NCI-H146 treated with DMSO at 0.1 percent for 48 hours (cell line): Measurements from ENCODE around the gene ICAM2.
"Not testable (repeated sequence)": the region's sequence is repeated elsewhere in the genome, so short reads cannot be mapped to it uniquely, and the experiment has no call there.

Source experiments
- DNase-seq: peaks from one replicate; lab custom pipeline; 2025; ENCODE audit not compliant: unreplicated experiment; lab: John Stamatoyannopoulos, UW

Gene ICAM2

DNA sequence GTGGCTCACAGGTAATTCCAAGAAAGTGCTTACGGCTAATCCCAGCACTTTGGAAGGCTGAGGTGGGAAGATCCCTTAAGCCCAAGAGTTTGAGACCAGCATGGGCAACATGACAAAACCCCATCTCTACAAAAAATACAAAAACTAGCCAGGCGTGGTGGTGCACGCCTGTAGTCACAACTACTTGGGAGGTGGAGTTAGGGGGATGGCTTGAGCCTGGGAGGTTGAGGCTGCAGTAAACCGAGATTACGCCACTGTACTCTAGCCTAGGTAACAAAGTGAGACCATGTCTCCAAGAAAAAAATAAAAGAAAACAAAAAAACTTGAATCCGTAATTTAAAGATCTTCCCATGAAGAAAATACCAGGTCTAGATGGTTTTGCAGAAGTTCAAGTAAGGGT, 5.0 kb downstream of the ICAM2 start:
- no peak for DNase-seq

DNA sequence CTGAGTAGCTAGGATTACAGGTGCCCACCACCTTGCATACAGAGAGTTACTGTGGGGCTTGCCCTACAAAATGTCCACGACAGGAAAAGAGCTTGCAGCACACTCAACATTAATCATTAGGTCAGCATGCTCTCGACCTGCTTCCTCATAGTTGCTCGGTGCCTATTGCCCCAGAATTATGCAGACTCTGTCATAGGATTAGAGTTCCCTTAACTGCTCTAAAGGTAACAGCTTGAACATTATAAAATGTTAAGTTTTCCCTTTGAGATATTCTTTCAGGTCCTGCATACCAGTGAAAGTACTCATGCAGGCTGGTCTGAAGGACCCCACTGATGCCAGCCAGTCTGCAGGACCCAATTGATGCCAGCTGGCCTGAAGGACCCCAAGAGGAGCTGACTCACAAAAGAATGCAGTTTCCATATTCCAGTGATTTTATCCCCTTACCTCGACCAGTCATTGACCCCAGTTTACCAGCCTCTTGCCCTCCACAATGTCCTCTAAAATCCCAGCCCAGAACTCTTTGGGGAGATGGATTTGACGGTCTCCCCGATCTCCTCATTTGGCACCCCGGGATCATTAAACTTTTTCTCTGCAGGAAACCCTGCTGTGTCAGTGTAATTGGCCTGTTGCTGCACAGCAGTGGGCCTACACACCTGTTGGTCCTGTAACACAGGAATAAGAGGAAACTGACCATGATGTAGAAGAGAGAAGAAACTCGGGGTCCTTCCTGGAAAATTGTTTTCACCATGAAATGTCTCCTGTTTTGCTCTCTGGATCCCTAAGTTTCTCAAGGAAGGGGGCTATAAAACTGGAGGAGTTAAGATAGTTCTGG, 10.6 kb downstream of the ICAM2 start:
- no peak for DNase-seq

DNA sequence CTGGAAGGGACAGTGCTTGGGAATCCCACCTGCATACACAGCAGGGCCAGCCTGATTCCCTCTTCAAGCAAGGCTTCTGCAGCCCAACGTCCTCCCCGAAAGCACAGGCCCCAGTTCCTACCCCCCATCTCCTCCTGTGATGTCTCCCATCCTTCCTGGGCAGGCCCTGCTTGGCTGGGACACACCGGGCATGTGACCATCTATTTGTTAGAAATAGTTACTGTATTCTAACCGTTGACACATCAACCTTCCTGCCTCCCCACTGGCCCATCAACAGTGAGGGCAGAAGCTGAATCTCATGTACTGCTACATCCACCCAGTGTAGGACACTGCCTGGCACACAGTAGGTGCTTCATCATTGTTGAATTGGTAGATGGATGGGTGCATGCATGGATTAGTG, 11.6 kb downstream of the ICAM2 start:
- DNase-seq = no peak

DNA sequence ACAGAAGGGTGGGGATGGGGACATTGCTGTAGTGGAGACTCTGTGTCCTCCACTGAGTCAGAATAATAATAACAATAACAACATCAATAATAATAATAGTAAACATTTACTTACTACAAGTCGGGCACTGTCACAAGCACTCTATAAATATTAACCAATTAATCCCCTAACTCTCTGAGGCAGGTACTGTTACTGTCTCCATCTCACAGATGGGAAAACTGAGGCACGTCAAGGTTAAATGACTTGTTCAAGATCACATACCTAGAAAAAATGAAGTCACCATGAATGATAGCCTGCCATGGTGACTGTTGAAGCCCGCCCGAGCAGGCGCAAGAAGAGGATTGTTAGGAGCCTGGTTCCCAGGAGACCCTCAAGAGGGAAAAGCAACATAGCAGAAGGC, 12.1 kb downstream of the ICAM2 start:
- DNase-seq = no peak

DNA sequence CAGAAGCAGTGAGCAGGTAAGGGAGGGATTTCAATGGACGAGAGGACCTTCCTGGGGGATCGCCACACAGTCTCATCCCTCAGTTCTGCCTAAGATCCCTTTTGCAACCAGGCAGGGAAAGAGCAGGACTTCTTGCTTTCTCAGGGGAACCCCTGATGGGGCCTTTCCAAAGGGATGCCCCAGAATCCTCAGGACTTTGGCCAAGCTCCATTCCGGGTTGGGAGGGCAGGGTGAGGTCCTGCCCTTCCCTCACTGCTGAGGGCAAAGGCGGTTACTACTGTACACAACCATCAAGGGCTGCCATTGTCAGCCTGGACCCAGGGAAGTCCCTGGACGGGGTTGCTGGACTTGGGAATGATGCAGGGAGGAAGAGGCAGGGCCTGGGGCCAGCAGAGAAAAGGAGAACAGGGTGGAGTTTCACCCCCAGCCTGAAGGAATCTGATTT, 12.6 kb downstream of the ICAM2 start:
- DNase-seq = no peak

DNA sequence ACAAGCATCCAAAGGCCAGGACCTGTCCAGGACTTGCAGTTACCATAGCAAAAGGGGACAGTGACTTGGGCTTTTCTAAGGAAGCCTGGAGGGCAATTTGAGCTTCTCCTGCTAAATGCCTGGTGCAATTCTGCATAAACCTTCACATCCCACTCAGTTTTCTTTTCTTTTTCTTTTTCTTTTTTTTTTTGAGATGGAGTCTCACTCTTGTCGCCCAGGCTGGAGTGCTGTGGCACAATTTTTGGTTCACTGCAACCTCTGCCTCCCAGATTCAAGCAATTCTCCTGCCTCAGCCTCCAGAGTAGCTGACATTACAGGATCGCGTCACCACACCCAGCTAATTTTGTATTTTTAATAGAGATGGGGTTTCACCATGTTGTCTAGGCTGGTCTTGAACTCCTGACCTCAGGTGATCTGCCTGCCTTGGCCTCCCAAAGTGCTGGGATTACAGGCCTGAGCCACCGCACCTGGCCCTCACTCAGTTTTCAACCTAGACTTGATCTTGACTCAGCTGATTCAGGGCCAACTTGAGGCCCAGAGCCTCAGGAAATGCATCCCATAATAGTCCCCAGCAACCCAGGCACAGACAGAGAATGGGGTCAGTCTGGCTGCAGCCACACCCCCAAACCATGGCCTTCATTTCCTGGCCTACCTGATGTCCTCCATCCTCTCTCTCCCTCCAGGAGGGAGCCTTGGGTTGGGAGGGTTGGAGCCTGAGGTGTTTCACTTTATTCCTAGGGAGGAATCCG, 13.2 kb downstream of the ICAM2 start:
- not testable (repeated sequence) for DNase-seq

DNA sequence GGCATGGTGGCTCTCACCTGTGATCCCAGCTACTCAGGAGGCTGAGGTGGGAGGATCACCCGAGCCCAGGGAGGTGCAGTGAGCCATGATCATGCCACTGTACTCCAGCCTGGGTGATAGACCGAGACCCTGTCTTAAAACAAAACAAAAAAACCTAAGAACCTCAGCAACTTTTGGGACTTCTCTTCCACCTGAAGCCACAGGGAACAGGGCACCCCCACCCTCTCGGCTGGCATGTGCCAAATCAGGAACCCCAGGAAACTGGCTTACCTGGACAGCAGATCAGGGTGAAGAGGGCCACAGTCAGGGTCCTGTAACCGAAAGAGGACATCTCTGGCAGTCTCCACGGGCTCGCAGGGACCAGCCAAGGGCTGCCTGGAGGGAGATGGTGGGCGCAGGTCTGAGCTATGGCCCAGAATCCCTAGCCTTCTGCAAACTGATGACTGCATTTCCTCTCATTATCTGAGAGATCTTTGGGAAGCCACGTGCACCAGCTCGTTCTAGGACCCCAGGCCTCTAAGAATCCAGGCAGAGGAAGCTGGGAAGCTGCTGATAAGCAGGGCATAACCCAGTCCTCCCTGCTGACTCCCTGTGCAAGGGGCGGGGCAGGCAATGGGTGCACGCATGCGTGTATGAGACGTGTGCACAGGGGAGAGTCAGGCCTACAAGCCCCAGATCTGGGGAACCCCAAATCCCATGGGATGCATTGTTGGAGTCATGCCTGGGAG, 13.9 kb downstream of the ICAM2 start:
- no peak for DNase-seq

DNA sequence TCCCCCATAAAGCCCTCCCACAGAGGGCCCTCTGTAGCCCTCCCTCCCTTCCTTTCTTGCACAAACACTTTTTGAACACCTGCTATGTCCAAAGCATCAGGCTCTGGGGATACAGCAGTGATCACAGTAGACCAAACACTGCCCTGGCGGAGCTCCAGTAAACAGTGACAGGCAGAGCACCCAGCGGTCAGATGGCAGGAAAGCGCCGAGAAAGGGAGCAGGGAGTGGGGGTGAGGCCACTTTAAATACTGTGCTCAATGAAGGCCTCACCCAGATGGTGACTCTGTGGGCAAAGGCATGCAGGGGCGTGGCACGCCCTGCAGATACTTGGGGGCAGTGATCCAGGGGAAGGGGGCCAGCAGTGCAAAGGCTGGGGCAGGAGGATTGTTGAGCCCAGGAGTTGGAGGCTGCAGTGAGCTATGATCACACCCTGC, 14.7 kb downstream of the ICAM2 start:
- DNase-seq = peak; percentile 58

DNA sequence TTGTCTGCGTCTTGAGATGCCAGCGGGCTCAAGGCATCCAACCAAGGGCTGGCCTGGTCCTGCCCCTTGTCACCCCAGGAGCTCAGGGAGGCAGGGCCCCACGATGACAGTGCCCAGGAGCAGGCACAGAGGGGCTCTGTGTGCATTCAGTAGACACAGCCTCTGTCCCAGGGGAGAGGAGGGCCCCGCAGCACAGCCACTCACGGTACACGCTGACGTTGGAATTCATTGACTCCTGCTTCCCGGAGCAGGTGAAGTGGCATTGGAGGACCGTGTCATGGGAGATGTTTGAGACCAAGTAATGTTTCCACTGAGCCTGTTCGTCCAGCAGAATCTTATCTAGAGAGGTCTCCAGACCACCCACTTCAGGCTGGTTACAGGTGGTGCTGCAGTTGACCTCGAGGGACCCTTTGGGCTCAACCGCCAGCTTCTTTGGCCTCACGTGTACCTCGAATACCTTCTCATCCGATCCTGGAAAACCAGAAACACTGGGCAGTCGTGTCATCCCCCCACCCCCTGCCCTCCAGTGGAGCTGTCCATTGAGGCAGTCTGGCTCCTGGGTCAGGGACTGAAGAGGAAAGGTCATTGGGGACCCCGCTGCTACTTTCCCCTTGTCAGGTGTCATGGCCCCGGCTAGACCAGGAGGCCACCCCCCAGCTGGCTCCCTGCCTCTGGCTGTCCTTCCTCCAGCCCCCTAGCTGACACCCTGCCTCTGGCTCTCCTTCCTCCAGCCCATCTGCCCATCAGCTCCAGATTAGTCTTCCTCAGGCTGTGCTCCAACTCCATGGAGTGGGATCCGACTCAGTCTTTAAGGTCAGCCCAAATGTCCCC, 15.3 kb downstream of the ICAM2 start:
- DNase-seq = no peak

DNA sequence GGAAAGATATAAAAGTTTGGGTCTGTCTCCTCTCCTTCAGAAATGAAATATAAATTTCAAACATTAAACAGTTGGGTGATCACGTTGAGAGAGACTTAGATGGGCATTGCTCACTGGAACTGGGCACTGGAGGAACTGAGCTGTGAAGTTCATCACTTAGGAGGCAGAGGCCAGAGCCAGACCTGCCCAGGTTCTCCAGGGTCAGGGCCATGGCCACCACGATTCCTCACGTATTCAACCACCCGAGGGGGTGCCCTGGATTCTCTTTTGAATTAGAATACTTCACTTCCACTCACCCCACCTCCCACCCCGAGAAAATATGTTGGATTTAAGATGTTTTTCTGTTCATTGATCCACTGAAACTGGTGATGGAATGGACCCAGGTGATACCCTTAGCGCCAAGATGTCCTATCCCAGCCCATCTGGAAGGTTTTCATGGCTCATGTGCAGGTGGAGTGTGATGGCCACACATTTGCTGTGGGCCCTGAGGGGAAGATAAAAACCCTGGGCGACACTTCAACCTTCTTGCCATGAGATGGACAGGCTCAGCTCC, 16.1 kb downstream of the ICAM2 start:
- DNase-seq = no peak

DNA sequence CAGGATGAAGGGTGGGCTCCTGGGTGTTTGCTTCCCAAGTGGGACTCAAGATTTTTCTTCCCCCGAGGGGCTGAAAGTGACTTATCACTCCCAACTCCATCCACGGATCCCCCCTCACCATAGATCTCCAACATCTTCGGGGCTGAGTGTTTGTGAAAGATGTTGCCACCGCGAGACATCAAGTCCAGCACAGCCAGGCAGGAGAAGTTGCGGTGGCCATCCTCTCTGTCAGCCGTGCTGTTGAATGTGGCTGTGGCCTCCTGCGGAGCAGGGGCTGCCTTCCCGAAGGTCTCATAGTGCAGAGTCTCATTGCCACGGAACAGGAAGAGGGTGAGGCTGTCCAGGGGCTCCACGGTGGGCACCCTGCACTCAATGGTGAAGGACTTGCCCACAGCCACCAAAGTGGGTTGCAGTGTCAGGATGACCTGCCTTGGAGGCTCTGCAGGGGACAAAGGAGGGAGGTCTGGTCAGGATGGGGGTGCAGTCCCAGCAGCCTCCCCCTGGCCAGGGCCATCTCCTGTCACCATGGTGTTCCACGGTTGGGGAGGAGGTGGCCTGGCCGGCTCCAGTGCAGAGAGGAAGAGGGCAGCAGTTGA, 16.8 kb downstream of the ICAM2 start:
- no peak for DNase-seq

DNA sequence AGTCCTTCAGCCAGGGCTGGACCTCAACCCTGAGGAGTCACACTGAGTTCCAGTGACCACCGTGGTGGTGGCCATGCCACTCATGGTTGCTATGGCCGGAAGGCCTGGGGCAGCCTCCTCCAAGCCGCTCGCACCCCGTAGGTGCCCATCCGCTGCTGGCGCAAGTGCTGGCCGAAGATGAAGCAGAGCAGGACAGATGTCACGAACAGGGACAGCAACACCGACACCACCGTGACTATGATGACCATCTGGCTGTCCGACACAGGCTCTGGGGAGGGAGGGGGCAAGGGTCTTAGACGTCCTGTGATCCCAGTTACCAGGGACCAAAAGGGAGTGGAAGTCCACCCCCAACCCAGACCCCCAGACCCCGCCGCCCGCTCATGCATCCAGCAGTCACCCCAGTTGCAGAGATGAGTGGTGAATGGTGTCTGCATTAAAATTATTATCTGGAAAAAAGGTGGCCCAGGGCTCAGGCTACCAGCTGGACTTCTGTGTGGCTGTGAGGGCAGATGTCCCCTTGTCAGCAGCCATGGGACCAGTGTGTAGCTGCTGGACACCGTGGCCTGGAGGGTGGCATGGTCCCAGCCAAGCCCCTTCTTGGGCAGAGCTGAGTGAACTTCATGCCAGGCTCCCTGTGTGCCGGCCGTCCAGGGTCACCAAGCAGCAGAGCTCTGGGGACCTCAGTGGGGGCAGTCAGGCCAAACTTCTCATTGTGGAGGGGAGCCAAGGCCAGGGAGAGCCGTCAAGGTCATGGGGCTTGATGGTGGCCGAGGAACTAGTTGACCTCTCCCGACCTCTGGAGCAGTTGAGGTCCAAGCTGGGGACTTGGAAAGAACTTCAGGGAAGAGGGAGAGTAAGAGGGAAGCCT, 17.5 kb downstream of the ICAM2 start:
- DNase-seq = no peak

DNA sequence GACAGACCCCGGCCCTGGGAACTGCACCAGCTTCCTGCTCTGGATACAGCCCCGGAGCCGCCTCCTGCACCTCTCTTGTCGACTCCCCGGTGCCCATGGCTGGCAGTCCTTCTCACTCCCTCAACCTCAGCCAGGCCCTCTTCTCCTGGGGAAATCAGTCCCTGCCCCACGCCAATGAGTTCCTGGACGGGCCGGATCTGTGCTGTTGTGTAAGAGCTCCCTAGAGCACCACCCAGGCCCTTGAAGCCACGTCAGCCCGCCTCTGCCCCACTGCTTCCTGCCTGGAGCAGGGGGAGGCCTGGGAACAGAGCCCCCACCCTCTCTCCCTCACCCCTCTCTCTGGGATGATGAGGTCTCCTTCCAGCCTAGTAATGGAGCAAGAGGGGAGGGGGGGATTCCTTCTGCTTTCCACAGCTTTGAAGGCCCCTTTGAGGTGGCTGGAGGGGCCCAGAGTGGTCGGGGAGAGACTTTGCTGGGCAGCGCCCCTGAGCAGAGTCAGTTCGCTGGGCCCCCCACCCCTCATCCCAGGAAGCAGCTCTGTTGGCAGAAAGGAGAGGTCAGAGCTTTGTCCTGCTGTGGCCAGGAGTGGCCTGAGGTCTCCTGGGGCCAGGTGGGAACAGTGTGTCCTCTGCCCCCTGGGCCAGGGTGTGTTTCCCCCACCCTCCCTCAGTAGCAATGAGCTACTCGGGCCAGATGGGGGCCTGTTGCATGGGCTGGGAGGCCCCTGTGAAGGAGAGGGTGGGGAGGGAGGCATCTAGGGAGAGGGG, 18.5 kb downstream of the ICAM2 start:
- DNase-seq = no peak

DNA sequence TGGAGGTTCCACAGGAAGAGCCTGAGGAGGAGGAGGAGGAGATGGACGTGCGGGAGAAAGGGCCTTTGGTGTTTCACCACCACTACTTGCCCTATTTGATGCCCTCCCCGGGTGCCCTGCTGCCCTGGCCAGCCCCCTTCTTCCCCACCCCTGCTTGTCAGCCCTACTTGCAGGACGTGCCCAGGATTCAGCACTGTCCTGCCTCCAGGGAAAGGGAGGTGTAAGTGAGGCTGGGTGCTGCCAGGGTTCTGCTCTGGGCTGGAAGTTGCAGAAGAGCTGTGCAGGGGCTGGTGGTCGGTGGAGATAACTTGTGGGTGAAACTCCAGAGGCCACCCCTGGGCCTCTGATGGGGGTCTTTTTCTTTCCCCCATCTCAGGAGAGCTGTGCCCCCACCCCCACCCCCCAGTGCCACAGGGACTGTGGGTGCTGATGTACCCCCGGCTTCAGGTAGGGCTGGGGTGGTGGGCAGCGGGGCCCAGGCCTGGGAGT, 19.3 kb downstream of the ICAM2 start:
- no peak for DNase-seq

DNA sequence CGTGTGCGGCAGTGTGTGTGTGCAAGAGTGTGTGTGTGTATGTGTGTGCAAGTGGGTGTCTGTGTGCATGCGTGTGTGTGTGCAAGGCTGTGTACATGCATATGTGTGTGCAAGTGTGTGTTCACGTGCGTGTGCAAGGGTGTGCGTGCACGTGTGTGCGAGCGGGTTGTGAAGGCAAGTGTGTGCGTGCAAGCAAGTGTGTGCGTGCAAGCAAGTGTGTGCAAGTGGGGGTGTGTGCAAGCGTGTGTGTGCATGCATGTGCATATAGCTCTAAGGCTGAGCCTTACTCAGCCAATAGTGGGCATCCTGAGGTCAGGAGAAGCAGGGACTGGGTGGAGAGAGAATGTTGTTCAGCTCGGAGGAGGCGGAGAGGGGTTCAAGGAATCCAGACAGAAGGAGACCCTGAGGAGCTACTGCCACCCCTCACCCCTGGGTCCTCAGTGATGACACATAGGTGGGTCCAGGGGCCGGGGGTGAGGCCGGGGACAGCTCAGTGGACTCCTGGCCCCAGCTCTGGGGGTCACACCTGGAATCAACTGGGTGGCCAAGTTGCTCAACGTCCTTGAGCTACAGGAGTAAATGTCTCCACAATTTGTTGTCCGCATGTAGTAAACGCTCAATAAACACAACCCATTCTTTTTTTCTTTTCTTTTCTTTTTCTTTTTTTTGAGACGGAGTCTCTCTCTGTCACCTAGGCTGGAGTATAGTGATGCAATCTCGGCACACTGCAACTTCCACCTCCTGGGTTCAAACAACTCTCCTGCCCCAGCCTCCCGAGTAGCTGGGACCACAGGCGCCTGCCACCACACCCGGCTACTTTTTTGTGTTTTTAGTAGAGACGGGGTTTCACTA, 20.5 kb downstream of the ICAM2 start:
- DNase-seq = no peak

DNA sequence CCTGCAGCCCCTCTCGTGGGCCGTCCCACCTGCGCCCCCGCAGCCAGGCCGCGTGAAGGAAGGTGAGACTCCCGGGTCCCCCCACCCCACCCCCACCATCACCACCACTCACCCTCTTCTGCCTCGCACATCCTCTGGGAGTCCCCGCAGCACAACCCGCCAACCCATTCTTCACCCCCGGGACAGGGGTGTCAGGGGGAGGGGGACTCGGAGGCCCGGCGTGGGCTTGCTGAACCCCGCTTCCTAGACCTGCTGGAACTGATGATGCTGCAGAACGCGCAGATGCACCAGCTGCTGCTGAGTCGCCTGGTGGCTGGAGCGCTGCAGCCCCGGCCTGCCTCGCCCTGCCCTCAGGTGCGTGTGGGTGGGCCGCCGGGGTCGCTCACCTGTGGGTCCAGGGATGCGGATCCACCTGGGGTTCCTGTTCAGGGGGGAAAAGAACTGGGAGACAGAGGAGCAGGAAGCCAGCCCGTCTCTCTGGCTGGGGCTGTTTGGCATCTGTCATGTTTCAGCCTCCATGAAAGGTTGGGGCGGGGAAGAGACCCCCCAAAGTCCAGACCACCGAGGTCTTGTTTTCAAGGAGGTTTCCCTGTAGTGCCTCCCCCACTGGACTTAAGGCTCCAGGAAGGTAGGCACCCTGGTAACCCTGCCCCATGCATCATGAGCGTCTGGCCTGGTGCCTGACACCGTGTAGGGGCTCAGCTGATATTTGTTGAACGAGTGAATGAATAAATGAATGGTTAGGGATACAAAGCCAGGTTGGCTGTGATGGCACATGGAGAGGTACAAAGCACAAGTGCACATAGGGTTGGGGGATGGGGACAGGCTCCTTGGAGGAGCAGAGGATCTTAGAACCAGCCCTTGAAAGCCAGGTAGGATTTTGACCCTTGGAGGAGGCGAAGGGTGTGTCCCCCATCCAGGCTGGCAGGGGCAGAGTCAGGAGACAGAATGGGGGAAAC, 21.4 kb downstream of the ICAM2 start:
- no peak for DNase-seq
